B cell (primary cell): ENCODE results near the gene DYRK2. TPM values are rescaled to one million over a fixed set of nuclear protein-coding genes. Genes with fewer than 3 reads are reported as not detected.

ENCODE experiments used
- ATAC-seq: fragments of 200-7000 bp; cut with Tn5 transposase; one replicate; pipeline ENCODE4 v1.10.0; 2021; ENCODE audit warnings: low read depth, mild to moderate bottlenecking, moderate number of reproducible peaks, moderate library complexity
- CTCF ChIA-PET: fragments of 350-600 bp; sonication (Branson Sonifier 250); formaldehyde crosslinking; loops from one replicate; lab custom pipeline; 2021; ENCODE audit warnings: antibody characterized with exemption, inconsistent platforms; lab: Charles Lee
- POLR2A ChIA-PET: fragments of 350-600 bp; sonication (Branson Sonifier 250); formaldehyde crosslinking; loops from one replicate; lab custom pipeline; 2021; ENCODE audit warnings: antibody characterized with exemption; lab: Charles Lee
- DNase-seq: peaks from one replicate; pipeline ENCODE4 v3.0.0; 2013
- H2AFZ ChIP-seq: 2 replicates; pipeline ENCODE4 v1.6.1; 2012; ENCODE audit warnings: mild to moderate bottlenecking, low read depth, low read length; ENCODE audit not compliant: insufficient read depth, poor library complexity, severe bottlenecking
- H3K27ac ChIP-seq, 2 donors: 1 replicate in 1 of 2; 2 replicates in 1 of 2; pipeline ENCODE4 v1.5.1; 2012 to 2013; ENCODE audit warnings: low read length in 2 of 2, mild to moderate bottlenecking in 2 of 2, moderate library complexity in 1 of 2
- H3K27me3 ChIP-seq, 4 experiments: fragments of 200-600 bp in 1 of 4; sonication (generic) in 1 of 4; replicated peaks in 1 of 4; 1 replicate in 2 of 4; 2 replicates in 2 of 4; pipeline versions ENCODE4 v1.6.1 to v1.7.0; 2013 to 2016; ENCODE audit warnings: low read length in 3 of 4, mild to moderate bottlenecking in 2 of 4, mixed read lengths in 1 of 4, moderate library complexity in 1 of 4; ENCODE audit not compliant: insufficient read depth in 4 of 4, control insufficient read depth in 3 of 4; ENCODE audit errors: control extremely low read depth in 1 of 4
- H3K36me3 ChIP-seq, 2 experiments: replicated peaks in 1 of 2; 1 replicate in 1 of 2; 2 replicates in 1 of 2; pipeline versions ENCODE4 v1.6.1 to v1.7.1; 2013; ENCODE audit warnings: low read length in 1 of 2; ENCODE audit not compliant: insufficient read depth in 2 of 2, control insufficient read depth in 1 of 2; ENCODE audit errors: control extremely low read depth in 1 of 2, extremely low read depth in 1 of 2
- H3K4me1 ChIP-seq, 2 donors: fragments of 200-600 bp in 1 of 2; sonication (generic) in 1 of 2; 1 replicate in 1 of 2; 2 replicates in 1 of 2; pipeline versions ENCODE4 v1.5.1 to v1.6.1; 2013 to 2017; ENCODE audit warnings: low read length in 2 of 2; ENCODE audit not compliant: control insufficient read depth in 2 of 2, insufficient read depth in 2 of 2
- H3K4me2 ChIP-seq: replicated peaks from 2 replicates; pipeline ENCODE3; 2012; ENCODE audit warnings: mild to moderate bottlenecking, low read depth, low read length; ENCODE audit not compliant: poor library complexity, severe bottlenecking
- H3K4me3 ChIP-seq, 5 experiments: fragments of 200-600 bp in 1 of 5; sonication (generic) in 1 of 5; 1 replicate in 3 of 5; 2 replicates in 2 of 5; pipeline versions ENCODE4 v1.5.1 to v1.7.0; 2011 to 2016; ENCODE audit warnings: low read length in 4 of 5, mild to moderate bottlenecking in 4 of 5, low read depth in 2 of 5, control low read depth in 1 of 5, moderate library complexity in 1 of 5; ENCODE audit not compliant: insufficient read depth in 1 of 5; ENCODE audit errors: control extremely low read depth in 1 of 5, extremely low read depth in 1 of 5
- H3K79me2 ChIP-seq: fragments of 200-600 bp; sonication (generic); one replicate; pipeline ENCODE4 v1.6.0; 2016; ENCODE audit warnings: low read length; ENCODE audit not compliant: control insufficient read depth, insufficient read depth
- H3K9ac ChIP-seq: fragments of 200-600 bp; sonication (generic); 2 replicates; pipeline ENCODE4 v1.6.1; 2017; ENCODE audit warnings: mild to moderate bottlenecking, low read length, moderate library complexity
- H3K9me3 ChIP-seq, 3 donors: one replicate each; pipeline versions ENCODE4 v1.6.1 to v1.7.1; 2013; ENCODE audit warnings: low read length in 2 of 3; ENCODE audit not compliant: control insufficient read depth in 2 of 3, insufficient read depth in 1 of 3; ENCODE audit errors: control extremely low read depth in 1 of 3
- H4K20me1 ChIP-seq: 2 replicates; pipeline ENCODE4 v1.6.0; 2012; ENCODE audit warnings: mild to moderate bottlenecking, low read length; ENCODE audit not compliant: insufficient read depth, control insufficient read depth, poor library complexity, severe bottlenecking
- H3K27ac Mint-ChIP-seq: one replicate; pipeline ENCODE4 v1.8.0; 2021; ENCODE audit warnings: mixed read lengths
- H3K27me3 Mint-ChIP-seq: one replicate; pipeline ENCODE4 v1.8.0; 2021; ENCODE audit warnings: mixed read lengths
- H3K4me1 Mint-ChIP-seq: one replicate; pipeline ENCODE4 v1.8.0; 2021; ENCODE audit warnings: mixed read lengths
- H3K4me3 Mint-ChIP-seq: one replicate; pipeline ENCODE4 v1.8.0; 2021; ENCODE audit warnings: mixed read lengths
- H3K9me3 Mint-ChIP-seq: one replicate; pipeline ENCODE4 v1.8.0; 2022; ENCODE audit warnings: mixed read lengths; ENCODE audit not compliant: insufficient read depth
- CTCF ChIP-seq: fragments of 200-600 bp; IDR thresholded peaks from one replicate; pipeline ENCODE4 v1.8.0; 2022; ENCODE audit warnings: antibody characterized with exemption, mild to moderate bottlenecking
- EZH2 ChIP-seq: IDR thresholded peaks from 2 replicates; pipeline ENCODE4 v1.6.1; 2012; ENCODE audit warnings: borderline replicate concordance, low read depth, mild to moderate bottlenecking, moderate library complexity, low read length; ENCODE audit not compliant: insufficient read depth, poor library complexity, severe bottlenecking
- WGBS: methylation state at CpG from one replicate; pipeline ENCODE4 v1.1.5; 2013; ENCODE audit warnings: missing lambda C conversion rate; ENCODE audit not compliant: insufficient coverage; 5-methylcytosine and 5-hydroxymethylcytosine counted together
- intact Hi-C: fragments of 100-400 bp; cut with micrococcal nuclease; formaldehyde crosslinking; loops from one replicate; pipeline ENCODE4 v1.10.0; 2022
- polyA plus RNA-seq: library from polyadenylated mRNA; depleted of rRNA; stranded (reverse); fragments of >200 nt; gene quantifications from 2 replicates; pipeline ENCODE4 v1.2.3, GENCODE V29; 2012
- total RNA-seq, 2 donors: library from RNA; stranded (reverse); fragments of 120-200 nt in 1 of 2; gene quantifications; 1 replicate in 1 of 2; 2 replicates in 1 of 2; pipeline versions ENCODE4 v1.2.3 to v1.2.4, GENCODE V29; 2013 to 2022

The DYRK2 gene
- total and polyA plus RNA-seq, 2 donors (not counting 1 experiment from before 2014, with no cell fraction given), result 21.3 to 75.3 TPM

DNA sequence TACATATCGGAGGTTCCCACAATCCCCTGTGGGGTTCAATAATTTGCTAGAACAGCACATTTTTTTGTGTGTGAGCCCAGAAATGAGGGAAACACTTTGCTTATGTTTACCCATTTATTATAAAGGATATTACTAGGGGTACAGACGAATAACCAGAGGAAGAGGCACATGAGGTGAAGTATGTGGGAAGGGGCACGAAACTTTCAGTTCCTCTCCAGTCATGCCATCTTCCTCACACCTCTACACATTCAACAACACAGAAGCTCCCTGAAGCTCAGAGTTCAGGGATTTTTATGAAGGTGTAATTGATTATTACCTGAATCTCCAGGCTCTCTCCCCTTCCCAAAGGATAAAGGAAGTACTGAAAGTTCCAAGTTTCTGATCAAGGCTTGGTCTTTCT lies 30.2 kb upstream of the DYRK2 start:
- Histone ChIP-seq H3K4me2 (peak overlapping the region; percentile 40), H2AFZ (no peak overlapping the region), H3K79me2 (no peaks in the 10 kb centered on the region), H3K9me3 (no peaks in the 10 kb centered on the region), H3K36me3 (no peaks in the 10 kb centered on the region), H3K4me3 (peak overlapping the region in 1 of 5 experiments; percentile 14), H3K9ac (no peak overlapping the region), H4K20me1 (no peaks in the 10 kb centered on the region), H3K27ac (no peak overlapping the region), H3K4me1 (peaks cover 17 to 19% of the 10 kb centered on the region in 2 donors), H3K27me3 (no peaks in the 10 kb centered on the region)
- H3K4me1 Mint-ChIP-seq, result peaks cover 19% of the 10 kb centered on the region
- no CpG with 5 or more reads among the region's 3 CpGs for WGBS
- peak overlapping the region; percentile 59 for H3K27ac Mint-ChIP-seq
- peak overlapping the region; percentile 61 for H3K4me3 Mint-ChIP-seq
- H3K27me3 Mint-ChIP-seq, result no peaks in the 10 kb centered on the region
- DNase-seq, result peak; percentile 57
- TF ChIP-seq EZH2 (no peak), CTCF (no peak)
- ChIA-PET POLR2A (interaction anchor here (1.0 kb wide), 1 partner anchor 30 kb away, joined by 3 read pairs; no protein-coding TSS in a partner anchor), CTCF (interaction anchor here (0.9 to 1.5 kb wide), 2 partner anchors 12 to 30 kb away, joined by 3 to 6 read pairs; partner anchors contain the start of gene DYRK2)
- no peaks in the 10 kb centered on the region for H3K9me3 Mint-ChIP-seq
- ATAC-seq, result peak; percentile 70
- intact Hi-C loops, result no loop called here

GRCh38 chr12:67621112-67621511 lies 27.4 kb upstream of the DYRK2 start:
- peaks cover 26% of the 10 kb centered on the region for H3K4me1 Mint-ChIP-seq
- POLR2A ChIA-PET, result interaction anchor here (1.2 kb wide), 1 partner anchor 29 kb away, joined by 3 read pairs; no protein-coding TSS in a partner anchor
- no peak for DNase-seq
- H3K27ac Mint-ChIP-seq, result no peak overlapping the region
- Histone ChIP-seq H3K36me3 (no peaks in the 10 kb centered on the region), H3K4me3 (no peak overlapping the region), H3K27me3 (no peaks in the 10 kb centered on the region), H3K9me3 (peaks cover 0 to 3% (median 0%) of the 10 kb centered on the region in 3 donors), H3K9ac (no peak overlapping the region), H3K4me2 (no peak overlapping the region), H3K79me2 (no peaks in the 10 kb centered on the region), H4K20me1 (no peaks in the 10 kb centered on the region), H3K4me1 (peaks cover 21 to 25% of the 10 kb centered on the region in 2 donors), H2AFZ (no peak overlapping the region), H3K27ac (no peak overlapping the region)
- ATAC-seq, result no peak
- H3K9me3 Mint-ChIP-seq, result no peaks in the 10 kb centered on the region
- TF ChIP-seq EZH2 (no peak), CTCF (no peak)
- intact Hi-C loops, result no loop called here
- CTCF ChIA-PET, result no interaction called here
- 100% methylated on average over 1 of the region's 1 CpG for WGBS
- H3K4me3 Mint-ChIP-seq, result no peak overlapping the region
- H3K27me3 Mint-ChIP-seq, result no peaks in the 10 kb centered on the region
